ENCODE results near the gene PTPRG. TPM values are rescaled to one million over a fixed set of nuclear protein-coding genes. Genes with fewer than 3 reads are reported as not detected.

The PTPRG gene
- total RNA-seq, 1 donor = 148 TPM

GRCh38 chr3:61857297-61857696 lies 295.9 kb downstream of the PTPRG start:
- Histone ChIP-seq H3K9me3 (ENCODE audit: low read depth, low read length) (no peaks in the 10 kb centered on the region), H3K4me2 (ENCODE audit: insufficient read depth, low read length) (no peak overlapping the region), H2AFZ (ENCODE audit: low read length) (no peak overlapping the region), H4K20me1 (ENCODE audit: insufficient read depth, low read length) (peaks cover 13% of the 10 kb centered on the region), H3K27ac (ENCODE audit: low read depth, low read length) (no peak overlapping the region), H3K27me3 (ENCODE audit: insufficient read depth, low read length) (no peaks in the 10 kb centered on the region), H3K36me3 (ENCODE audit: insufficient read depth, low read length) (no peaks in the 10 kb centered on the region), H3K4me3 (ENCODE audit: insufficient read depth, low read length) (no peak overlapping the region), H3K4me1 (ENCODE audit: insufficient read depth, low read length) (no peaks in the 10 kb centered on the region), H3K79me2 (ENCODE audit: insufficient read depth, low read length) (peaks cover 28% of the 10 kb centered on the region)
- TF ChIP-seq CTCF (IDR thresholded peaks at IDR 0.05; ENCODE audit: extremely low read depth, low read depth, low read length) = no peak
- no peak for DNase-seq (ENCODE audit: insufficient read length, low spot score, missing footprints)

- no peaks in the 10 kb centered on the region for H3K9me3 ChIP-seq (ENCODE audit: low read depth, low read length)
- peaks cover 12% of the 10 kb centered on the region for H4K20me1 ChIP-seq (ENCODE audit: insufficient read depth, low read length)
- peak; percentile 60 for TF ChIP-seq CTCF (IDR thresholded peaks at IDR 0.05; ENCODE audit: extremely low read depth, low read depth, low read length)
- H3K36me3 ChIP-seq (ENCODE audit: insufficient read depth, low read length) = no peaks in the 10 kb centered on the region
- DNase-seq (ENCODE audit: insufficient read length, low spot score, missing footprints) = peak; percentile 15
- H3K4me3 ChIP-seq (ENCODE audit: insufficient read depth, low read length) = no peak overlapping the region
- H3K27me3 ChIP-seq (ENCODE audit: insufficient read depth, low read length) = no peaks in the 10 kb centered on the region
- H3K79me2 ChIP-seq (ENCODE audit: insufficient read depth, low read length) = peaks cover 23% of the 10 kb centered on the region
- H3K4me1 ChIP-seq (ENCODE audit: insufficient read depth, low read length) = no peaks in the 10 kb centered on the region
- H3K27ac ChIP-seq (ENCODE audit: low read depth, low read length) = no peak overlapping the region
- H2AFZ ChIP-seq (ENCODE audit: low read length) = no peak overlapping the region
- H3K4me2 ChIP-seq (ENCODE audit: insufficient read depth, low read length) = no peak overlapping the region
Observed at GRCh38 chr3:61858054-61858453, 296.7 kb downstream of the PTPRG start.

GRCh38 chr3:61861410-61861809 lies 300.0 kb downstream of the PTPRG start:
- TF ChIP-seq CTCF (IDR thresholded peaks at IDR 0.05; ENCODE audit: extremely low read depth, low read depth, low read length) = no peak
- Histone ChIP-seq H3K4me1 (ENCODE audit: insufficient read depth, low read length) (no peaks in the 10 kb centered on the region), H3K27ac (ENCODE audit: low read depth, low read length) (no peak overlapping the region), H4K20me1 (ENCODE audit: insufficient read depth, low read length) (peaks cover 23% of the 10 kb centered on the region), H3K4me3 (ENCODE audit: insufficient read depth, low read length) (no peak overlapping the region), H3K79me2 (ENCODE audit: insufficient read depth, low read length) (peaks cover 10% of the 10 kb centered on the region), H3K9me3 (ENCODE audit: low read depth, low read length) (no peaks in the 10 kb centered on the region), H3K36me3 (ENCODE audit: insufficient read depth, low read length) (no peaks in the 10 kb centered on the region), H3K27me3 (ENCODE audit: insufficient read depth, low read length) (no peaks in the 10 kb centered on the region), H3K4me2 (ENCODE audit: insufficient read depth, low read length) (no peak overlapping the region), H2AFZ (ENCODE audit: low read length) (no peak overlapping the region)
- peak; percentile 3 for DNase-seq (ENCODE audit: insufficient read length, low spot score, missing footprints)

GRCh38 chr3:61862614-61863289 lies 301.4 kb downstream of the PTPRG start:
- Histone ChIP-seq H2AFZ (ENCODE audit: low read length) (no peak overlapping the region), H3K4me2 (ENCODE audit: insufficient read depth, low read length) (no peak overlapping the region), H3K79me2 (ENCODE audit: insufficient read depth, low read length) (peaks cover 7% of the 10 kb centered on the region), H3K4me3 (ENCODE audit: insufficient read depth, low read length) (no peak overlapping the region), H3K27me3 (ENCODE audit: insufficient read depth, low read length) (no peaks in the 10 kb centered on the region), H3K36me3 (ENCODE audit: insufficient read depth, low read length) (no peaks in the 10 kb centered on the region), H3K9me3 (ENCODE audit: low read depth, low read length) (no peaks in the 10 kb centered on the region), H4K20me1 (ENCODE audit: insufficient read depth, low read length) (peaks cover 20% of the 10 kb centered on the region), H3K4me1 (ENCODE audit: insufficient read depth, low read length) (no peaks in the 10 kb centered on the region), H3K27ac (ENCODE audit: low read depth, low read length) (no peak overlapping the region)
- TF ChIP-seq CTCF (IDR thresholded peaks at IDR 0.05; ENCODE audit: extremely low read depth, low read depth, low read length) = no peak
- peak; percentile 19 for DNase-seq (ENCODE audit: insufficient read length, low spot score, missing footprints)

All from osteoblast (primary cell).